H9 (cell line): ENCODE measurements around the gene SMAD7. TPM values are rescaled to one million over a fixed set of nuclear protein-coding genes. Genes with fewer than 3 reads are reported as not detected.

Experiments used
- DNase-seq: peaks from one replicate; pipeline ENCODE4 v3.0.0-alpha.2; 2017
- H2AFZ ChIP-seq: one replicate; pipeline ENCODE4 v1.6.1; 2013; ENCODE audit warnings: mild to moderate bottlenecking, low read length, control low read depth, moderate library complexity
- H2AK5ac ChIP-seq: 2 replicates; pipeline ENCODE4 v1.6.1; 2013; ENCODE audit warnings: low read length, control low read depth, mixed read lengths; ENCODE audit not compliant: insufficient read length
- H2BK120ac ChIP-seq: one replicate; pipeline ENCODE4 v1.6.1; 2013; ENCODE audit warnings: low read depth, mild to moderate bottlenecking, low read length, control low read depth, inconsistent platforms; ENCODE audit not compliant: poor library complexity, severe bottlenecking
- H2BK12ac ChIP-seq: 2 replicates; pipeline ENCODE4 v1.6.1; 2013; ENCODE audit warnings: low read length, control low read depth, mixed read lengths, low read depth; ENCODE audit not compliant: insufficient read length
- H2BK15ac ChIP-seq: 2 replicates; pipeline ENCODE4 v1.6.1; 2013; ENCODE audit warnings: low read depth, low read length, control low read depth
- H2BK20ac ChIP-seq: one replicate; pipeline ENCODE4 v1.6.1; 2013; ENCODE audit warnings: low read depth, mild to moderate bottlenecking, low read length, control low read depth, inconsistent platforms; ENCODE audit not compliant: poor library complexity, severe bottlenecking
- H2BK5ac ChIP-seq: 2 replicates; pipeline ENCODE4 v1.6.1; 2013; ENCODE audit warnings: low read length, control low read depth, mixed read lengths; ENCODE audit not compliant: insufficient read length
- H3K14ac ChIP-seq: 2 replicates; pipeline ENCODE4 v1.6.1; 2013; ENCODE audit warnings: low read length, control low read depth; ENCODE audit not compliant: insufficient read depth
- H3K18ac ChIP-seq: 2 replicates; pipeline ENCODE4 v1.6.1; 2013; ENCODE audit warnings: low read depth, mild to moderate bottlenecking, mixed read lengths, low read length, control low read depth; ENCODE audit not compliant: insufficient read length
- H3K23ac ChIP-seq: 2 replicates; pipeline ENCODE4 v1.6.1; 2013; ENCODE audit warnings: low read length, control low read depth, mixed read lengths, low read depth; ENCODE audit not compliant: insufficient read length
- H3K23me2 ChIP-seq: 2 replicates; pipeline ENCODE4 v1.6.1; 2013; ENCODE audit warnings: low read depth, mild to moderate bottlenecking, mixed read lengths, low read length, control low read depth; ENCODE audit not compliant: insufficient read length, poor library complexity, severe bottlenecking
- H3K27ac ChIP-seq: 2 replicates; pipeline ENCODE4 v1.5.1; 2013; ENCODE audit warnings: low read length, control low read depth, mixed read lengths, low read depth; ENCODE audit not compliant: insufficient read length
- H3K27me3 ChIP-seq: 2 replicates; pipeline ENCODE4 v1.6.1; 2013; ENCODE audit warnings: low read length, control low read depth, inconsistent platforms; ENCODE audit not compliant: insufficient read depth
- H3K4ac ChIP-seq: 2 replicates; pipeline ENCODE4 v1.6.1; 2013; ENCODE audit warnings: low read depth, mild to moderate bottlenecking, control low read depth, inconsistent platforms, low read length, moderate library complexity
- H3K4me1 ChIP-seq: 2 replicates; pipeline ENCODE4 v1.6.1; 2013; ENCODE audit warnings: low read length, control low read depth, inconsistent platforms; ENCODE audit not compliant: insufficient read depth
- H3K4me2 ChIP-seq: 2 replicates; pipeline ENCODE4 v1.6.1; 2013; ENCODE audit warnings: low read length, control low read depth, mixed read lengths; ENCODE audit not compliant: insufficient read length, insufficient read depth
- H3K56ac ChIP-seq: 2 replicates; pipeline ENCODE4 v1.6.1; 2013; ENCODE audit warnings: low read depth, mild to moderate bottlenecking, mixed read lengths, low read length, control low read depth; ENCODE audit not compliant: insufficient read length
- H3K79me1 ChIP-seq: 2 replicates; pipeline ENCODE4 v1.6.1; 2013; ENCODE audit warnings: low read depth, mild to moderate bottlenecking, moderate library complexity, low read length, control low read depth, inconsistent platforms; ENCODE audit not compliant: insufficient read depth, poor library complexity, severe bottlenecking
- H3K79me2 ChIP-seq: 2 replicates; pipeline ENCODE4 v1.6.1; 2013; ENCODE audit warnings: low read length, control low read depth, inconsistent platforms; ENCODE audit not compliant: insufficient read depth
- H3K9ac ChIP-seq: 2 replicates; pipeline ENCODE4 v1.6.1; 2013; ENCODE audit warnings: low read length, control low read depth, mixed read lengths; ENCODE audit not compliant: insufficient read length; ENCODE audit errors: extremely low read depth
- H3K9me3 ChIP-seq: one replicate; pipeline ENCODE4 v1.6.1; 2013; ENCODE audit warnings: low read depth, low read length, inconsistent platforms; ENCODE audit not compliant: control insufficient read depth
- H3T11ph ChIP-seq: one replicate; pipeline ENCODE4 v1.6.1; 2013; ENCODE audit warnings: mild to moderate bottlenecking, low read length, control low read depth, inconsistent platforms
- H4K20me1 ChIP-seq: one replicate; pipeline ENCODE4 v1.6.1; 2013; ENCODE audit not compliant: control insufficient read depth, insufficient read length, insufficient read depth
- H4K5ac ChIP-seq: 2 replicates; pipeline ENCODE4 v1.6.1; 2013; ENCODE audit warnings: low read depth, mild to moderate bottlenecking, mixed read lengths, low read length, control low read depth; ENCODE audit not compliant: insufficient read length
- H4K8ac ChIP-seq: replicated peaks from 2 replicates; pipeline ENCODE4 v1.6.1; 2013; ENCODE audit warnings: low read length, control low read depth, mixed read lengths, low read depth; ENCODE audit not compliant: insufficient read length
- H4K91ac ChIP-seq: 2 replicates; pipeline ENCODE4 v1.6.1; 2013; ENCODE audit warnings: low read depth, mild to moderate bottlenecking, moderate library complexity, mixed read lengths, low read length, control low read depth; ENCODE audit not compliant: insufficient read length
- H3K27ac Mint-ChIP-seq, 3 experiments: 2 replicates in 2 of 3; 3 replicates in 1 of 3; pipeline ENCODE4 v1.8.0; 2020 to 2021; ENCODE audit warnings: mixed read lengths in 3 of 3, mild to moderate bottlenecking in 1 of 3, moderate library complexity in 1 of 3
- H3K27me3 Mint-ChIP-seq: 2 replicates; pipeline ENCODE4 v1.8.0; 2021; ENCODE audit warnings: low read depth, mild to moderate bottlenecking, moderate library complexity, mixed read lengths
- H3K36me3 Mint-ChIP-seq, 3 experiments: 2 replicates in 2 of 3; 3 replicates in 1 of 3; pipeline ENCODE4 v1.8.0; 2020 to 2021; ENCODE audit warnings: low read depth in 3 of 3, mixed read lengths in 3 of 3; ENCODE audit not compliant: insufficient read depth in 1 of 3
- H3K4me1 Mint-ChIP-seq, 2 experiments: 2 replicates each; pipeline ENCODE4 v1.8.0; 2020; ENCODE audit warnings: mixed read lengths in 2 of 2
- H3K4me3 Mint-ChIP-seq, 2 experiments: 2 replicates in 1 of 2; 3 replicates in 1 of 2; pipeline ENCODE4 v1.8.0; 2020 to 2021; ENCODE audit warnings: mild to moderate bottlenecking in 2 of 2, mixed read lengths in 2 of 2, moderate library complexity in 1 of 2
- H3K9me3 Mint-ChIP-seq, 2 experiments: 2 replicates in 1 of 2; 3 replicates in 1 of 2; pipeline ENCODE4 v1.8.0; 2020; ENCODE audit warnings: mild to moderate bottlenecking in 2 of 2, mixed read lengths in 2 of 2, moderate library complexity in 1 of 2
- CTCF ChIP-seq: fragments of 200-600 bp; sonication (generic); conservative IDR thresholded peaks from 3 replicates; pipeline ENCODE4 v1.8.0; 2021; ENCODE audit warnings: antibody characterized with exemption, mild to moderate bottlenecking
- WGBS: extraction: QIAGEN DNeasy Blood & Tissue Kit; methylation state at CpG from one replicate; pipeline ENCODE4 v1.1.7; 2013; ENCODE audit warnings: missing lambda C conversion rate, low lambda C conversion rate, mixed read lengths; ENCODE audit not compliant: insufficient read length; ENCODE audit errors: extremely low coverage; 5-methylcytosine and 5-hydroxymethylcytosine counted together
- total RNA-seq: library from RNA; stranded (reverse); gene quantifications from 2 replicates; pipeline ENCODE4 v1.2.1, GENCODE V29; 2021

Gene SMAD7
- total RNA-seq, 1 experiment from 2014 or later: 27.7 TPM

GRCh38 chr18:48975817-48976649 lies 25.3 kb upstream of the SMAD7 start:
- Histone ChIP-seq H2BK20ac (no peak overlapping the region), H3K4me2 (peak overlapping the region; percentile 77), H4K8ac (no peak overlapping the region), H3K23me2 (peaks cover 12% of the 10 kb centered on the region), H3K4ac (no peak overlapping the region), H2BK120ac (no peak overlapping the region), H3K9ac (no peak overlapping the region), H3K79me1 (no peaks in the 10 kb centered on the region), H3K4me1 (peaks cover 10% of the 10 kb centered on the region; the same call in 1 of the 2 replicates), H4K20me1 (no peaks in the 10 kb centered on the region), H3T11ph (no peak overlapping the region), H2AFZ (no peak overlapping the region), H3K27me3 (no peaks in the 10 kb centered on the region; the same call in 1 of the 2 replicates), H2BK15ac (no peak overlapping the region), H3K79me2 (no peaks in the 10 kb centered on the region), H2AK5ac (no peak overlapping the region), H2BK5ac (no peak overlapping the region), H3K27ac (no peak overlapping the region), H4K5ac (no peak overlapping the region), H3K14ac (peak overlapping the region; percentile 91; the same call in 1 of the 2 replicates), H3K56ac (no peak overlapping the region), H3K9me3 (no peaks in the 10 kb centered on the region), H4K91ac (no peak overlapping the region), H2BK12ac (no peak overlapping the region), H3K23ac (no peak overlapping the region), H3K18ac (peak overlapping the region; percentile 68)
- H3K27ac Mint-ChIP-seq: no peak overlapping the region
- peaks cover 37 to 42% of the 10 kb centered on the region in 2 experiments for H3K4me1 Mint-ChIP-seq
- peak overlapping the region; percentile 72 to 89 for H3K4me3 Mint-ChIP-seq
- 0 out of 7 replicates have a peak, but pooled peaks cover 0 to 5% (median 0%) of the 10 kb centered on the region in 3 experiments for H3K36me3 Mint-ChIP-seq
- peaks cover 32% of the 10 kb centered on the region for H3K27me3 Mint-ChIP-seq
- peaks cover 0 to 2% of the 10 kb centered on the region in 2 experiments; a peak in 2 of 5 replicates for H3K9me3 Mint-ChIP-seq
- no CpG with 5 or more reads among the region's 119 CpGs for WGBS
- TF ChIP-seq CTCF: no peak
- no peak for DNase-seq
